ENCODE measurements around the gene LRRC4C. TPM values are rescaled to one million over a fixed set of nuclear protein-coding genes. Genes with fewer than 3 reads are reported as not detected.

LRRC4C gene
- total RNA-seq, 1 experiment from 2014 or later = not detected

GRCh38 chr11:41446107-41446506 lies 13.3 kb downstream of the LRRC4C start:
- no peak for DNase-seq
- no peaks in the 10 kb centered on the region for H3K27me3 ChIP-seq
- H3K36me3 ChIP-seq = no peaks in the 10 kb centered on the region
- no peaks in the 10 kb centered on the region for H3K9me3 ChIP-seq
- no peak overlapping the region for H3K4me3 ChIP-seq

DNA sequence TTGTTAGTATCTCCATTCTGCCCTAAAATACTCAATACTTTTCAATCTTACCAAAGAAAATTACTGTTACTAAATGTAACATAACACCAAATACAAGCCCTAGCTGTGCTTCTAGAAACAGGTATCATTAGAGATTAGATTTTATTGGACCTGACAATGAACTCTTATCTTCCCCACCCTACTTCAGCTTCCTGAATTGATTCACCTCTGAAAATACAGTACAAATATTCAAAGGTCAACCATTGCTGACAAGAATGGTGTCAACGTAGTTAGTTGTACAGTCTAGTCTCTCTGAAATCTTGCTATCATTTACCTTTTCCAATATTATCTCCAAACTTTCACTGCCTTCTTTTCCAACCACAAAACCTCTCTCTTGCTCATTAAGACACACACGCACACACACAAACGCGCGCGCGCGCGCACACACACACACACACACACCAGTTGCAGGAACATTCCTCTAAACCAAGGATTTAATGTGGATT lies 22.4 kb downstream of the LRRC4C start:
- Histone ChIP-seq H3K4me3 (no peak overlapping the region), H3K9me3 (no peaks in the 10 kb centered on the region), H3K36me3 (no peaks in the 10 kb centered on the region), H3K27me3 (no peaks in the 10 kb centered on the region)
- no peak for DNase-seq

DNA sequence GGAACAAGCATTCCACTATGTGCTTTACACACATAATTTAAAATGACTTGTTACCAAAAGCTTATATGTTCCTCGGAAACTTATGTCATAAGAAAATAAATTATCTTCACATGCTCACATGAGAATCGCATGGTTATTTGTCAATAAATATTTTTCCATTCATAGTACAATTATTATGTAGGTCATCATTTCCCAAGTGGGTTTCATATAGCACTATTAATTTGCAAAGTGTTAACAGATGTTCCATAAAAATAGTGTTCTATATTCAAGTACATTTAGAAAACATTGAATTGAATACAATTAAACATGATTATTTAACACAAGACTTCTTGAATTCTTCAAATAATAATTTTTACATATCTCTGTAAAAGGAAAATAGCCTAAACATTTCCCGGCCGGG lies 23.9 kb downstream of the LRRC4C start:
- DNase-seq = no peak
- Histone ChIP-seq H3K27me3 (no peaks in the 10 kb centered on the region), H3K36me3 (no peaks in the 10 kb centered on the region), H3K4me3 (no peak overlapping the region), H3K9me3 (no peaks in the 10 kb centered on the region)

- H3K27me3 ChIP-seq = no peaks in the 10 kb centered on the region
These were observed 27.7 kb downstream of the LRRC4C start for GRCh38 chr11:41431784-41432183.

DNA sequence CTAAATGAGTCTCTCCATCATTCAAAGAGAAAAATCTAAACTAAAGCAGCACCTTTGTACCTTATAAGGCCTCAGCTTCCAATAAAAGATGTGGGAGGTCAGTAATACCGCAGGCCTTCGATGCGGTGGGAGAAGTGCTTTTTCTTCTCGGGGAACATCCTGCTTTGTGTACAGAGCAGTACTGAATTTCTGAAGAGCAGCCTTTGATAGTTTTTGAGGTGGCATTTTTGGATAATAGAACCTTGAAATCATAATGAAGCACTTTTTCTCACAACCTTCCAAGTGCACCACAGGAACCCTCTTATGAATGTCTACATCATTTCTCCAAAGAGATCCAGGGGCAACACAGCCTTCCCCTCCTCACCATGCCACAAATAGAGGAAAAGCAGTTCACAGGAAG lies 39.6 kb downstream of the LRRC4C start:
- Histone ChIP-seq H3K27me3 (no peaks in the 10 kb centered on the region), H3K36me3 (no peaks in the 10 kb centered on the region), H3K4me3 (no peak overlapping the region), H3K9me3 (no peaks in the 10 kb centered on the region)
- no peak for DNase-seq

More at GRCh38 chr11:41431784-41432183, 27.7 kb downstream of the LRRC4C start:
- DNase-seq = peak; percentile 0
- Histone ChIP-seq H3K4me3 (no peak overlapping the region), H3K9me3 (no peaks in the 10 kb centered on the region), H3K36me3 (no peaks in the 10 kb centered on the region)

GRCh38 chr11:41414771-41415440 lies 44.5 kb downstream of the LRRC4C start:
- no peaks in the 10 kb centered on the region; the same call in 1 of the 2 replicates for H3K9me3 ChIP-seq
- H3K27me3 ChIP-seq = no peaks in the 10 kb centered on the region
- no peak for DNase-seq
- no peak overlapping the region for H3K4me3 ChIP-seq
- H3K36me3 ChIP-seq = no peaks in the 10 kb centered on the region

- DNase-seq = no peak
- Histone ChIP-seq H3K4me3 (no peak overlapping the region), H3K9me3 (no peaks in the 10 kb centered on the region; the same call in 1 of the 2 replicates), H3K27me3 (no peaks in the 10 kb centered on the region), H3K36me3 (no peaks in the 10 kb centered on the region)
These were observed 45.6 kb downstream of the LRRC4C start for GRCh38 chr11:41413843-41414242.

GRCh38 chr11:41405812-41406211 lies 53.6 kb downstream of the LRRC4C start:
- H3K4me3 ChIP-seq = no peak overlapping the region
- no peaks in the 10 kb centered on the region for H3K27me3 ChIP-seq

GRCh38 chr11:41404109-41404508 lies 55.3 kb downstream of the LRRC4C start:
- DNase-seq = no peak
- no peaks in the 10 kb centered on the region for H3K9me3 ChIP-seq
- no peak overlapping the region for H3K4me3 ChIP-seq
- H3K27me3 ChIP-seq = no peaks in the 10 kb centered on the region
- no peaks in the 10 kb centered on the region for H3K36me3 ChIP-seq

More at GRCh38 chr11:41405812-41406211, 53.6 kb downstream of the LRRC4C start:
- Histone ChIP-seq H3K36me3 (no peaks in the 10 kb centered on the region), H3K9me3 (no peaks in the 10 kb centered on the region)
- no peak for DNase-seq

GRCh38 chr11:41403458-41403857 lies 56.0 kb downstream of the LRRC4C start:
- DNase-seq = no peak
- no peaks in the 10 kb centered on the region for H3K9me3 ChIP-seq
- no peaks in the 10 kb centered on the region for H3K36me3 ChIP-seq
- no peaks in the 10 kb centered on the region for H3K27me3 ChIP-seq
- no peak overlapping the region for H3K4me3 ChIP-seq

DNA sequence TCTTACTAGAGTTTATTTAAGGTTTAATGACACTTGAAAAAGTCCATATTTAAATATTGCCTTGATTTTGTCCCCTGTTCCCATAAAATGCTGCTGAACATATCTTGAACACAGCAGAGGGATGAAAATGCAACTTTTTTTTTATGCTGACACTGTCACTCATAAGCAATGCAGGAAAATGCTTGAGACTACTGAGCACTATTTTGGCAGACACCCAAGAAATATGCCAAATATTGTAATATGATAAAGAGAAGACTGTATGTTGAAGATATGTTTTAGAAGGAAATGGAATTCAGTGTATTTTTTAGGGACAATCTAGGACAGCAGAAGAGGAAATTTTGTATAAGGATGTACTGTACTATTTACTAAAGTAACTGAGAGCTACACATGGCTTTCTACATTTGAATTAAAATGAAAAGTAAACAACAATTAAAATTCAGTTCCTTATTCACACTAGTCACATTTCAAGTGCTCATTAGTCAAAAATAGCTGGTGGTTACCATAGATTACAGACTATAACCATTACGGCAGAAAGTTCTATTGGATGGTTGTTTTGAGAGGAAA lies 58.6 kb downstream of the LRRC4C start:
- Histone ChIP-seq H3K4me3 (no peak overlapping the region), H3K36me3 (no peaks in the 10 kb centered on the region), H3K27me3 (no peaks in the 10 kb centered on the region), H3K9me3 (no peaks in the 10 kb centered on the region)
- no peak for DNase-seq

DNA sequence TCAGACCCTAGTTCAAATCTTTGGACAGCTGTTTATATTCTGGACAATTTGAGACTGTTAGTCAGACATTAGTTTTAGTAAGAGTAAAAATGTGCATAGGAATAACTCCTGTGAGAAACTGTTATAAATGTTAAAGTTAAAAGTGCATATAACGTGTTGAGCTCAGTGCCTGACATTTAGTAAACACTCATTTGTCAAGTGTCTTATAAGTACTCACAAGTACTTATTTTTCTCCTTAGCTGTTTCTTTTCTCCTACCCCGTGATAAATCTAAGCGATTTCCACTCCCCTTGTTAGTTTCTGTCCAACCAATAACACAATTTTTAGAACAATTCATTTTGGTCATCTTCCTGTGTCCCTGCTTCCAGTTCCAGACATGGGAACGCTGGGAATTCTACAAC lies 59.3 kb downstream of the LRRC4C start:
- Histone ChIP-seq H3K9me3 (no peaks in the 10 kb centered on the region), H3K4me3 (no peak overlapping the region), H3K36me3 (no peaks in the 10 kb centered on the region), H3K27me3 (no peaks in the 10 kb centered on the region)
- no peak for DNase-seq

DNA sequence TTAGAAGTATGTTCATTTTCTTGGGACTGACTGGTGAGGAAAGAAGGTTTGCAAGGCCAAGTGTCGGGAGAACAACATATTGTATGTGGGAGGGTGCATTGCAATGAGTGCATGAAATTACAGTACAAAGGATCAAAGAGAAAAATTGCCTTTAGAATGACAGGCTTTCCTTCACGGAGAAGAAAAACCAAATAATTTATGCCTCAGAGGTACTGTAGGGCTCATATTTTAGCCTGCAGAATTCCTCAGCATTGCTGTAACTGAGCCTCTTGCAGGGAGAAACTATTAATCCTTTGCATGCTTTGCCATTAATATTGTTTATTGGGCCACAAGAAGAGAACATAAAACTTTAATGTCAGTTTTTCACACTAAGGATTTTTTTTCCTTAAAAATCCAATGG lies 60.1 kb downstream of the LRRC4C start:
- no peaks in the 10 kb centered on the region for H3K27me3 ChIP-seq
- H3K36me3 ChIP-seq = no peaks in the 10 kb centered on the region
- no peaks in the 10 kb centered on the region for H3K9me3 ChIP-seq
- no peak for DNase-seq
- no peak overlapping the region for H3K4me3 ChIP-seq

GRCh38 chr11:41398175-41398574 lies 61.3 kb downstream of the LRRC4C start:
- Histone ChIP-seq H3K4me3 (no peak overlapping the region), H3K9me3 (no peaks in the 10 kb centered on the region), H3K36me3 (no peaks in the 10 kb centered on the region), H3K27me3 (no peaks in the 10 kb centered on the region)
- no peak for DNase-seq

DNA sequence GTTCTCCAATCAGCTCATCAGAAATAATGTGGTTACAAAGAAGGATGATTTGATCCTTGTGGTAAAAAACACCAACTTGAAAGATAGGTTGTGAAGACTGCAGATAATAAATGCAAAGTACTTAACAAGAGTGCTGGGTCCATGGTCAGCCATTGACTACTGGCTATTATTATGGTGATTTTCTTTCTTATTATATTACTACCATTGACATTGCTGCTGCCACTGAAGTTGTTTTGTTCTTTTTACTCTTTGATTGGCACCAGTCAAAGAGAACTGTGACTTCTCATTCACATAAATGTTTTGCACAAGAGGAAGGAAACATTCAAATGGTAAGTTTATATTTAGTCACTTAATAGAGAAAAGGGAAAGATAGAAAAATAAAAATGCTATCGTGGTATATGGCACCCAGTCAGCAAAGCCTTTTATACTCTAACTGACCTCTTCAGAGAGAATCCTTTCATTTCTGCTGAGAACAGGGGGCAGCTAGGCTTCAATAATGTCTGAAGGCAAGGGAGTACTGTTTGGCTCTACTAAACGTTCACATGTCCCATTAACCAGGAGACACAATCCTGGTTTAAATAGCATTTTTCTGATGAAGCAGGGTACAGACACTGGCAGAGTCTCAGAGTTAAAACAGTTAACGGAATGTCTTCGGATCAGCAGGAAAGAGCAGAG lies 64.8 kb downstream of the LRRC4C start:
- H3K27me3 ChIP-seq = no peaks in the 10 kb centered on the region
- H3K4me3 ChIP-seq = no peak overlapping the region
- no peaks in the 10 kb centered on the region for H3K9me3 ChIP-seq
- H3K36me3 ChIP-seq = no peaks in the 10 kb centered on the region
- no peak for DNase-seq

DNA sequence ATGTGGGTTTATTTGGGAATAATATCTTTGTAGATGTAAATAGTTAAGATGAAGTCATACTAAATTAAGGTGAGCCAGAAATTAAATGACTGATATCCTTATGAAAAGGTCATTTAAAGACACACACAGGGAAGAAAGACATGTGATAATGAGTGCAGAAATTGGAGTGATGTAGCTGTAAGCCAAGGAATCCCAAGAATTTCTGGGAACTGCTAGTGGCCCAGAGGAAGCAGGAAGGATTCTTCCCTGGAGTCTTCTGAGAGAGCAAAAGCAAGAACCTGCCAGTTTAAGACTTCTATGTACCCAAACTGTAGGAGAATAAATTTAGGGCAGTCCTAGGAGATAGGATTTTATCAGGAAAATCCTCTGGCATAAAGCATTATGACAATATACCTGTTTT lies 66.9 kb downstream of the LRRC4C start:
- no peak overlapping the region for H3K4me3 ChIP-seq
- H3K9me3 ChIP-seq = no peaks in the 10 kb centered on the region
- no peaks in the 10 kb centered on the region for H3K36me3 ChIP-seq
- no peaks in the 10 kb centered on the region for H3K27me3 ChIP-seq
- no peak for DNase-seq

DNA sequence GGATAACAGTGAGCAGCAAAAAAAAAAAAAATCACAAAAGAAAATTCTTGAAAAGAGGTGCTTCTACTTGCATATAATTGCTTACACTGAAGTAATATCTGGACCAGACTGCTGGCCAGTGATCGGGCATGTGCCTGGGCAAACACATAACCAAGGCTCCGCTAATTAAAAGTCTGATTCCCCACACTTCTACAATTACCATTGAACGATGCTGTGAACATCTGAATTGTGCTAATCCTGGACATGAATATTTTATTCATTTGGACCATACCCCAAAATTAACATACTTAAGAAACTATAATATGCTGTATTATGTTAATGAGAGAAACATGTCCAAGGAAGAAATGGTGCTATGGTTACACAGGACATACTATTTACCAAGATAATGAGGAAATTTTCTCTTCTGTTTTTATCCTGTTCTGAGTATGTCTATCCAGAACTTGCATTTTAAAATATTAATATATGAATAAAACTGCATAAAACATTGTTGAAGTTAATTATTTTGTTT lies 69.8 kb downstream of the LRRC4C start:
- no peaks in the 10 kb centered on the region for H3K9me3 ChIP-seq
- no peak overlapping the region for H3K4me3 ChIP-seq
- H3K36me3 ChIP-seq = no peaks in the 10 kb centered on the region
- no peaks in the 10 kb centered on the region for H3K27me3 ChIP-seq
- DNase-seq = no peak

Data from MG63 (cell line).